Stimulated activated CD4-positive, alpha-beta T cell treated with anti-CD3 and anti-CD28 coated beads, Interleukin-4, amount 100 ng/mL, for 4 hours (primary cell): ENCODE data around the gene ADD1.

ENCODE experiments used
- DNase-seq, 2 experiments: peaks; one replicate each; pipeline ENCODE4 v3.0.0-alpha.2; 2020

Gene ADD1

DNA sequence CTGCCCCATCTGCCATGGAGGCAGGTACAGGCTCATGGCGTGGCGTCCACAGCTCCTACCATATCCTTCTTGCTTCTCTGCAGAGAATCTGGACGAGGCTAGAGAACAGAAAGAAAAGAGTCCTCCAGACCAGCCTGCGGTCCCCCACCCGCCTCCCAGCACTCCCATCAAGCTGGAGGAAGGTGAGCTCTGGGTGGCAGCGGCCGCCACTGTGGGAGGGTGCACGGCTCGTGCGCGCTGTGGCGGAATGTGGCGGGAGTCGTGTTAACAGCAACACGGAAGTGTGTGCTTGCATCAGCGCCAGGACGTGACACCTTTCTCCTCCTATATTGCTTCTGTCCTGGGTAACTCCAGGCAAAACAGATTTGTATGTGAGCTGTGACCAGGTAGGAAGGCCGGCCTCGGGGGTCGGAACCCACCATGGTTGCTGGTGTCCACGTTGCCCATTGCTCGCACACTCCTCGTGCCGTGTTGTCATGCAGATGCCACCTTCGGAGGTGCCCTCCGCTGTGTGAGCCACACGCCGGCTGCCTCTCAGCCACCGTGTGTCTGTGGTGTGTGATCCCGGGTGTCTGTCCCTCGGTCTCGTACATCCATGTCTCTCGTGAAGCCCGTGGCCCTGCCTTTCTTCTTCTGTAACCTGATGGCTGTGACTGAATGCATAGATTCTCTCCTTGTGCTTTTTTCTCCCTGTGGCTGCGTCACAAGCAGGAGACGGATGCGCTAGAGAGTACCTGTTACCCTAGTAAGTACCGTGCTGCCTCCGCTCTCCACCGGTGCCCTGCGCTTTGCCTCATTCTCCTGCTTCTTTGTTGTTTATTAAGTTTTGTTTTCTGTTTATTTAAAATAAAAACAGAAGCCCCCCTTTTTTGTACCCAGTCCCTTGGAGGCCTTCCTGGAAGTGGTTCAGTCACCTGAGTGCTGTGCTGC lies 82.6 kb downstream of the ADD1 start:
- DNase-seq, result no peak

DNA sequence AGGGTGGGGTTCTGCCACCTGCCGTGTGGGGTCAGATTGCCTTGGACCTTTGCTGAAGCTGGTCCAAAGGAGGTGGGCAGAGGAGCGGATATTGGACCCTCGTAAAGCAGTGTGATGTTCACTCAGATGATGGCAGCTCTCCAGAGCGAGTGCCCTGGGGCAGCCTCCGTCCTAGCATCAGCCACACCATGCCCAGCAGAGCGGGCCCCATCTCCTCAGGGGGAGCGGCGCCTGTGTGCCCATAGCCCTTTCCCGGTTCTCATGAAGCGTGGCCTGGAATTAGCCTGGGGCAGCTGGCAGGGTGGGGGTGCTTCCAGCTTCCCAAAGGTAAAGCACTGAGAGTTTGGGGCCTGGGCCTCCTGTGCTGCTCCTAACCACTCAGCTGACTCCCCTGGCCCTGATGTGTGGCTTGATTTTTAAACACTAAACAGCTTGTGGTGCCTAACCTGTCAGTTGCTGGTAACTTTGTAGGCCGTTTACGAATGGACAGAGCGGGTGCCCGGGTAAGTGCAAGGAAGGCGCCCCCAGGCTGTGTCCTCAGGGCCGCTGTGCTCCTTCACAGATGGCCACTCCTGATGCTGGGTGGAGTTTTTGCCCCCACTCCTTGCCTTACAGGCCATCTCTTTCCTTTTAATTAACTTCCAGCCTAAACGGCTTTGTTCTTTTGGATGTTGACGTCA lies 83.5 kb downstream of the ADD1 start:
- DNase-seq, result no peak

DNA sequence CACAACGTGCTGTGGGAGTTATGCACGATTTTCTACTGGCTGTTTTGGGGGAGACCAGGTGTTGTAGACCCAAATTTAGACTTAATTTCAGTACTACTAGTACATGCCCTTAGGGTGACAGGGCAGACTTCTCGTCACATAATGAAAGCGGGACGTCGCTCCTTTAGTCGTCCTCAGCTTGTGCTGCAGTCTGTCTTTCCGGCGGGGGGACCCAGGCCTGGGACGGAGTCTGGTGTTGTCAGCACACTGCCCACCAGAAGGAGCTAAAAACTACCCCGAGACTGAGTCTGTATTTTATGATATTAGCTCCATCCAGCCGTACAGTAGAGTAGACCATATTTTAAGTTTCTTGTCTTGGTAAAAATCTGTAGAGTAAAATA lies 84.0 kb downstream of the ADD1 start:
- no peak for DNase-seq

DNA sequence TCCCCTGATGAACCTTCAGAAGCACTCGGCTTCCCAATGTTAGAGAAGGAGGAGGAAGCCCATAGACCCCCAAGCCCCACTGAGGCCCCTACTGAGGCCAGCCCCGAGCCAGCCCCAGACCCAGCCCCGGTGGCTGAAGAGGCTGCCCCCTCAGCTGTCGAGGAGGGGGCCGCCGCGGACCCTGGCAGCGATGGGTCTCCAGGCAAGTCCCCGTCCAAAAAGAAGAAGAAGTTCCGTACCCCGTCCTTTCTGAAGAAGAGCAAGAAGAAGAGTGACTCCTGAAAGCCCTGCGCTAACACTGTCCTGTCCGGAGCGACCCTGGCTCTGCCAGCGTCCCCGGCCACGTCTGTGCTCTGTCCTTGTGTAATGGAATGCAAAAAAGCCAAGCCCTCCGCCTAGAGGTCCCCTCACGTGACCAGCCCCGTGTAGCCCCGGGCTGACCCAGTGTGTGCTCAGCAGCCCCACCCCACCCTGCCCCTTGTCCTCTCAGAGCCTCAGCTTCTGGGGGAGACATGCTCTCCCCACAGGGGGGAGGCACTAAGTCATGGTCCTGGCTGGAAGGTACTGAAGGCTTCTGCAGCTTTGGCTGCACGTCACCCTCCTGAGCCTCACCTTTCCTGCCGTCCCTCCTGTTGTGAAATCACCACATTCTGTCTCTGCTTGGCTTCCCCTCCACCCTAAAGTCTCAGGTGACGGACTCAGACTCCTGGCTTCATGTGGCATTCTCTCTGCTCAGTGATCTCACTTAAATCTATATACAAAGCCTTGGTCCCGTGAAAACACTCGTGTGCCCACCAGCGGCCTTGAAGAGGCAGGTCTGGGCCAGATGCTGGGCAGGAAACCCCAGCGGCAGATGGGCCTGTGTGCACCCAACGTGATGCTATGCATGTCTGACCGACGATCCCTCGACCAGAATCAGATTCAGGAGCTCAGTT lies 84.9 kb downstream of the ADD1 start:
- DNase-seq, result no peak

DNA sequence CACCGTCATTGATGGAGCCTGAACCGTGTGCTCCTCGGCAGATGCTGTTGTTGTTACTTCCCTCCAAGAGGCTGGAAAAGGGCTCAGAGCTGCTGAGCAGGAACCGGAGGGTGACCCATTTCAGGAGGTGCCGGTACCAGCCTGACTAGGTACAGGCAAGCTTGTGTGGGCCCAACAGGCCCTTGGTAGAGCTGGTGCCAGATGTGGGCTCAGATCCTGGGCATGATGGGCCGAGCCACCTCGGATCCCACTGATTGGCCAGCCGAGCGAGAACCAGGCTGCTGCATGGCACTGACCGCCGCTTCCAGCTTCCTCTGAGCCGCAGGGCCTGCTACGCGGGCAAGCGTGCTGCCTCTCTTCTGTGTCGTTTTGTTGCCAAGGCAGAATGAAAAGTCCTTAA lies 85.8 kb downstream of the ADD1 start:
- no peak for DNase-seq

DNA sequence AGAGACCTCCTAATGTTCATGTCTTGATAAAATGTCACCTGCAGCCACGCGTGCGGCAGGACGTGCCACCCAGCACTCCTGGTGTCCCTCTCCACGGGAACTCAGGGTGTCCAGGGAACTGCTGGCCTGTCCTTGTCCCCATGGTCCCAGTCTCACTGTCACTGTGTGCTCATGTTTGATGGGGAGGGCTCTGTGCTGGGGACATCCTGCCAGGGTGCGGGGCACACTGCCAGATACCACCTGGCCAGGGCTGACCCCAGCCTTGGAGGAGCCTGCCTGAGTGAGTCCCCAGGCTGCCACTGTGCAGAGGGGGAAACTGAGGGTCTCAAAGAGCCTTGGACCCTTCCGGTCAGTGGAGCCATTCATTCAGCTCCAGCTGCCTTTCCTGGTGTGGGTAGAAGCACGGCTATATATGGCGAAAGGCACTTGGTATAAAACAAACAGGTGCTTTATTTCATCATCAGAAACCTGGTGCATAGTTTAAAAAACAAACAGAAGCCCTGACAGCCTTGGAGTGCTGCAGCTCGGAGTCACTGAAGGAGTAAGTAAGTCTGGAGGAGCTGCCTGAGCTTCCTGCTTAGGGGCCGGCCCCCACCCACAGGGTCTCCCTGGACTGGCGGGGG lies 86.6 kb downstream of the ADD1 start:
- no peak for DNase-seq

DNA sequence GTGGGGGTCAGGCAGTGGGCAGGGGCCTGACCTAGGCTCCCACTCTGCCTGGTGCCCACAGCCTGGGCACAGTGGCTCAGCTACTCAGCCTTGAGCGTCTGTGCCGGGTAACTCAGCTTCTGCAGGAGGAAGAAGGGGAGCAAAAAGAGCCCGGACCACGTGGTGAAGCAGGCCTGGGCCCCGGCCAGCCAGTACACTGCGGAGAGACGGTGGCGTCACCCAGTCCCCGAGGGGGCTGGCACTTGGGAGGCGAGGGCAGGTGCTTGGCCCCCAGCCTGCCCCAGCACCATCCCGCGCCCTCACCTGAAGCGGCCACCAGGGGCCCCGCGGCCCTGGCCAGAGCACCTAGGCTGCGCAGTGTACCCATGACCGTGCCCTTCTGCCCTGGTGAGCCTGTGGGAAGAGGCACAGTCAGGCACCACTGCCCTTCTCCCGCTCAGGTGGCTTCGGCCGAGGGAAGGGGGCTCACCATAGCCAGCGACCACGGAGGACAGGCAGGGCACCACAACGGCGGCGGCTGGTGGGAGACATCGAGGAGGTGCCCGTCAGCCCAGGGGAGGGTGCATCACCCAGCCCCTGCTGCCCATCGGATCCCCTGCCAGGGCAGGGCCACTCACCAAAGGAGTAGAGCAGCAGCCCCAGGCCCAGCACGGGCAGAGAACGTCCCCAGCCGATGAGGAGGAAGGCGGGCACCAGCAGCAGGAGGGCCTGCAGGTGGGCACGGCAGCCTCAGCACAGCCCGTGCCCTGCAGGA lies 87.3 kb downstream of the ADD1 start:
- DNase-seq, result no peak

DNA sequence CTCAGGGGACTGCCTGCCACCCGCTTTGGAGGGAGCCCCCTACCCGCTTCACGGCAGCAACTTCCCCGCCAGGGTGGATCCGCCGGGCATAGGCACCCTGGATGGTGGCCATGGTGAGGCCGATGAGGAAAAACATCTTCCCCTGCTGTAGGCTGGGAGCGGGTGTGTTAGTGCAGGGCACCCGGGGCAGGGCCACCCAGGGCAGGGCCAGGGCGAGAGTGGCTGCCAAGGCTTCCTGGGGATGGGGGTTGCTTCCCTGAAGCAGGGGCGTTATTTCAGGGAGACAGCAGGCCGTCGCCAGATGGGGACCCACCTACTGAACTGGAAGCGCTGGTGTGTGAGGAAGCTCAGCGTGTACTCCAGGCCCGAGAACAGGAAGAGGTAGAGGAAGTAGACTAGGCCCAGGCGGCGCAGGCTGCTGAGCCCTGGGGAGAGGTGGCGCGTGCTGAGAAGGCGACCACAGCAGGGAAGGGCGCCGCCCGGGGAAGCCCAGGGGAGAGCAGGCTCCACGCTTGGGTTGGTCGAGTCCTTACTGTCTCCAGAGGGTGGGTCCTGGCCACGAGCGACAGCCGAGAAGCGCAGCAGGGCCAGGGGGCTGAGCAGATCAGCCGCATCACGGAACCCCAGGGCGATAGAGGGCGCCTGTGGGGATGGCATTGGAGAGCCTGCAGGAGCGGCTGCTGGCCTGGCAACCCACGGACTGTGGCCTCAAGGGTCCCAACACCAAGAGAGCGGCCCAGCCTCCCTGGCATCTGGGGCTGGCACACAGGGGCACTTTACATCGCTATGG lies 88.1 kb downstream of the ADD1 start:
- DNase-seq, result peak in 1 of 2 experiments; percentile 27

DNA sequence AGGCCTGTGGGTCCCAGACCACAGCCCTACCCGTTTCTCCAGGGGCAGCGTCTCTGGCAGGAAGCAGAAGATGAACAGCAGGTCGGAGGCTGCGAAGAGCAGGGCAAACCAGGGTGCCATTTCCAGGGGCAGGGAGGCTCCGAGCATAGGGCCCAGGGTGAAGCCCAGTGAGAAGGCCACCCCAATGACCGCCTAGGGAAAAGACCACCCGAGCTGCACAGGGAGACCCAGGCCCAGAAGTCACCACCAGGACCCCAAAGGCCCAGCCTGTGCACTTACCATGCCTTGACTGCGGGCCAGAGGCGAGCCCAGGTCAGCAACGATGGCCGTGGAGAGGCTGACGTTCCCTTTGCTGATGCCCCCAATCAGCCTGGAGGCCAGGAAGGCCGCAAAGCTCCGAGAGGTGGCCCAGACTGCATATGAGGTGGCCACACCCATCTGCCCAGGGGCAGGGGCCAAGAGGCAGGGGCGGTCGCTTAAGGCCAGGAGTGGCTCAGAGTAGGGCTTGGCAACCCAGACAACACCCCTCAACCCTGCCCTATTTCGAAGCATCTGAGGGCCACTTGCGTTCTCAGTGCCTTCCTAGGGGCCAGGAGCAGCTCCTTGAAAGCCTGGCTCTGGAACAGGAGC lies 88.8 kb downstream of the ADD1 start:
- no peak for DNase-seq

DNA sequence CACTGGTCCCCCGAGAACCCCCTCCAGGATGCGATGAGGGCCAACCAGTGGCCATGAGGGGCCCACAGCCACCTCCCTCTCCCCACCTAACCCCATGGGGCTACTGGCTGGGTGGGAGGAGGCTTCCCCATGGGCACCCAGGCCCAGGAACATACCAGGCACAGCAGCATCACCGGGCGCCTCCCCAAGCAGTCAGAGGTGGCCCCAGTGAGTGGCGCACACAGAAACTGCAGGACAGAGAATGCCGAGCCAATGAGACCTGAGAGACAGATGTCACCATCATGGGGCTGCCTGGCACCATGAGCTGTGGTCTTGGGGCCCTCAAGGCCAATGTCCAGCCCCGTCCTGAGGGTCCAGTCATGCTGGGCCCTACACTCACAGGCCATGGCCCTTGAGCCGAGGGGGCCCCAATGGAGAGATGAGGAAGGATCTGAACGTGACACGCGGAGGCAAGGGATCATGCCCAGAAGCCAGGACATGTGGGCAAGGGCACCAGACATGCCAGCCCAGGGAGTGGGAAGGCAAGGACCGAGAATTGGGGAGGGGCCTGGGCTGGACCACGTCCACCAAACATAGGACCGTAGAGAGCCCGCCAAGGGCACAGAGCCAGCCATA lies 89.4 kb downstream of the ADD1 start:
- no peak for DNase-seq

DNA sequence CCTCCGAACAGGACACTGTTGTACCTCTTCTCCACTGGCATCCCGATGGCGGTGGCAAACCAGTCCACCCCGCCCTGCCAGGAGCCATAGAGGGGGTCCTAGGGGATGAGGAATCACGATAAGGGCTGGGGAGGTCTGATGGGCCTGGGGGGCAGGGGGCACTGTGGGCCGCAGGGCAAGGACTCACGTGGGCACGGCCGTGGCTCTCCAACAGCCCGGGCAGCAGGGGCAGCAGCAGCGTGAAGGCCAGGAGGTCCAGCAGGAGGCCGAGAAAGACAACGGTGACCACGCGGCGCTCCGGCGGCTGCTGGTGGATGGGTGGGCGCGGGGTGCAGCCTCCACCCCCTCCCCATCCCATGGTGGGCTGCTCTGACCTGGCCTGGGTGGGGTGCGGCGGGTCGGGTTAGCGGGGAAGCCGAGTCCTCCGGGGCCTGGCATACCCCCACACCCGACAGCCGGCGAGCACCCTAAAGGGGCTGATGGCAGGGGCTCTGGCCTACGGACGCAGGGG lies 90.0 kb downstream of the ADD1 start:
- no peak for DNase-seq

DNA sequence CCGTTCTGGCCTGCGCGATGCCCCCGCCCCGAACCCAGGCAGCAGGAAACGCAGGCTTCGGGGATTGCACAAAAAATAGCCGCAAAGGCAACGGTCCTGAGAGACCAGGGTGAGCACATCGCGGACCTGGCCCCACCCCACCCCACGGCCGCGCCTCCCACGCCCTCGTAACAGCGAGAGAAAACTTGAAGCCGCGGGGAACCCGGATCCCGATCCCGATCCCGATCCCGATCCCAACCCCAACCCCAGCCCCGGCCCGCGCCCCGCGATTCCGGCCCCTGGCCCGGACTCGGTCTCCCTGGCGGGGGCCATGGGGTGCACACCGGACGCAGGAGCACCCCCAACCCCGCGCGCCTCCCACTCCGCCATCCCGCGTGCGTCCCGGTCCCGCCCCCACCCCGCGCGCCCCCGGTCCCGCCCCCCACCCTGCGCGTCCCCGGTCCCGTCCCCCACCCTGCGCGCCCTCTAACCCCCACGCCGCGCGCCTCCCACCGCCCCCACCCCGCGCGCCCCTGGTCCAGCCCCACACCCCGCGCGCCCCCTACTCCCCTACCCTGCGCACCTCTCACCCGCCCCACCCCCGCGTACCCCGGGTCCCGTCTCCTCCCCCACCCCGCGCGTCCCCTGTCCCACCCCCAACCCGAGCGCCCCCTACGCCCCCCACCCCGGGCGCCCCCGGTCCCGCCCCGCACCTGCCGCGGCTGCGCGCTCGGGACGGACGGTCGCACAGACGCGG lies 90.6 kb downstream of the ADD1 start:
- DNase-seq, result peak; percentile 55 to 56

DNA sequence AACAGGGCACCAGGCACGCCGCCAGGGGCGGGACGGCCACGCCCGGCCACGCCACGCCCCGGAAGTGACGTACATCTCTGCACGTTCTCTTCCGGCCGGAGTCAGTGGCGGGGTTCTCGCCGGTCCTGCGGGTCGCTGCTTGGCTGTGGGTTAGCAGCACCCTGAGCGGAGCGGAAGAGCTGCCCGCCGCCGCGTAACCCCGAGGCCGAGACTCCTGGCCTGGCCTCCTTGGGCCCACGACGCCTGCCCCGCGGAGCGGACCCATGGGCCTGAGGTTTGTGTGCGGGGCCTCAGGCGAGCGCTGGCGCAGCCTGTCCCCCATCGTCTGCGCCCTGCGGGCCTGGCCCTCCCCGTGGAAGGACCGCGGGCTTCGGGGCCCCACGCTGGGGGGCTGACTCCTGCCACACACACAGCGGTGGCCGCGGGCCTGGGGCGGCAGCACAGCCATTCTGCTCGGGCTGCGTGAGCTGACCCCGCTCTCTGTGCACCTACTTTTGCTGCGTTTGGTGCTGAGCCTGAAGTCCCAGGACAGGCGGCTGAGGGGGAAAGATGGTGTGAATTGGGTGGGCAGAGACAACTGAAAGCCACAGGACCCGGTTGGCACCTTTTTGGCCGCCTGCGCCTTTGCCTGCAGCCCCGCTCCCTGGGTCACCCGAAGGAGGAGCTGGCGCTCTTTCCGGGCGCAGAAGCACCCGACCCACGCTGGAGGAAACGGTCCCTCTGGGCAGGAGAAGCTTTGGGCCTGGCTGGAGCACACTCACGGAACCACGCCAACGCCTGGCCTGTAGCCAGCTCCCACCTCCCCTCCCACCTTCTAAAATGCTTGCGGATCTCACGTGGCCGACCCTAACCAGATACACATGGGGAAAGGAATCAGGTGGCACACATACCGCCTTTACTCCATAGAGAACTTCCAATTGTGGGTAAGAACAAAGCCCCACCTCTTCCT lies 91.4 kb downstream of the ADD1 start:
- DNase-seq, result peak; percentile 93 to 99

DNA sequence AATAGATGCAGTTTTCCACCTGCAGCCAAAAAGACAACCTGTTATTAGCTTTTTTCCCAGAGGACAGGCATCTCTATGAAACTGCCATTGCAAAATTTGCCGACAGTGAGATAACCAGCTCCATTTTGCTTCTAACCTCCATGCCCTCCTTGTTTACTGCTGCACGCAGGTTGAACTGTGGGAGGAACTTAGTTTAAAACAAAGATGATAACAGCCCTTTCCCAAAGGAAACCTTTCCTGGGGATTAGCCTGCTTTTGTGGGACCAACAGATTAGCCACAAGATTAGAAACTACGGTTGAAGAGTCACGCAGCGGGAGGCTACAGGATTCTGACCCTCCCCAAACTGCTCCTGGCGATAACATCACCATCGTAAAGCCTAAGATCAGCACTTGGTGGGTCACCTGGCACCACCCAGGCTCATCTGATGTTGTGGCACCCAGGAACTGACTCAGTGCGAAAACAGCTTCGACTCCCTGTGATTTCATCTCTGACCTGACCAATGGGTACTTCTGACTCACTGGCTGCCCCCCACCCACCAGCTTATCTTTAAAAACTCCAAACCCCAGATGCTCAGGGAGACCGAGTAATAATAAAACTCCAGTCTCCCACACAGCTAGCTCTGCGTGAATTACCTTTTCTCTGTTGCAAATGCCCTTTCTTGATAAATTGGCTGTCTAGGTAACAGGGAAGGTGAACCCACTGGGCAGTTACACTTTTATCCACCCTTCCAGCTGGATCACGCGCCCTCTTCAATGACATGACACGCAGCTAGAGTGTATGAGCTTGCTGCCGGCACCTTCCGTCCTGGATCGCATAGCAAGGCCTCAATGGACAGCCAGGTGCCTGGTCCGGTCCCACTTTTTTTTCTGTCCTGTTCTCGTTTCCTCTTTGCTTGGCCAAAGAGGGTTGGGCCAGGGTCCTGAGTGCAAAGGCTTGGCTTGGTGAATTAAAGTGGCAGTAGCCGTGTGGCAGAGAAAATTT lies 92.4 kb downstream of the ADD1 start:
- DNase-seq, result peak; percentile 56

DNA sequence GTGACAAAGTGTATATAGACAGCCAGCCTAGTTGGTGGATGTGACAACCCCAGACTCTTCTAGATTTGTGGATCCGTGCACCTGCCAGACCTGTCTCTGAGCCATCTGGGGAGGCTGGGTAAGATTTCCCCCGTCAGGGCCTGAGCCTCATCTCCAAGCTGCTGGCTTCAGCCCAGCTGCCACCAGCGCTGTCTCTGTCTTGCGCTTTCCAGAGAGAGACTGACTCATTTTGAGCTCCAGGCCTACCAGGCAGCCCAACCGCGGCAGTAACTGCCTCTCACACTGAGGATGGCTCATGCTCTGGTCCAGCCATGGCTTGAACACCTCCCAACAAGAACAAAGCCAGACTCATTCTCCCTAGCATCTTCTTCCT lies 93.1 kb downstream of the ADD1 start:
- peak in 1 of 2 experiments; percentile 47 for DNase-seq

DNA sequence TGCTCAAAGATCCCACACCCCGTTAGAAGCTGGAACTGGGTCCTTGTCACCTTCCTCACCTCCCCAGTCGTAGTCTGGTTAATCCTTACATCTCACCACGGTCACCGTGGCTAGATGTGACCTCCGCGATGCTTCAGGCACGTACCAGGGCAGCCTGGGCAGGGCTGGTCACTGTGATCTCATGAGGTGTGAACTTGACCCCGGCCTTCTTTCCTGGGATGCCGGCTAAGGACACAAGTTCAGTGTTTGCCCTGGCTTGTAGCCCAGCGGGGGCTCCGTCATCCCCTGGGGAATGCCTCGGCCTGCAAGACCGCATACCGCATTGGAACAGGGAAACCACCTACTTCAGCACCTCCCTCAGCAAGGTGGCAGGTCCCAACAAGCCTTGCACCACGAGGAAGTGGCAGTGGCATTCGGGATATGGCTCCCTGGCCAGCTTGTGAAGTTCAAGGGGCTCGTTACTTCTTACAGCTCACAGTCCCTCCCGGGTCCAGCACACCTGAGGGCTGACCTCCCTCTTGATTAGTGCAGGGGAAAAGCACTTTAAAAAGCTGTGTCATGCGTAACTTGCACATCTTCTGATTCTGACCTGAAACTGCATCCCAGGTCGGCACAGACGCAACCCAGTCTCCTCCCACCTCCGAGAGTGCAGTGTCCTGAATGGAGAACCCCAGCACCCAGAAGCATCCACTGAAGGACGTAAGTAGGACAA lies 93.7 kb downstream of the ADD1 start:
- DNase-seq, result no peak
